SK-N-DZ (cell line): ENCODE measurements around the gene KRTAP4-7.
"Not testable (repeated sequence)": the region's sequence is repeated elsewhere in the genome, so short reads cannot be mapped to it uniquely, and the experiment has no call there.

ENCODE experiments used
- DNase-seq: peaks from one replicate; pipeline ENCODE4 v3.0.0-alpha.2; 2015; ENCODE audit warnings: low spot score

Gene KRTAP4-7

DNA sequence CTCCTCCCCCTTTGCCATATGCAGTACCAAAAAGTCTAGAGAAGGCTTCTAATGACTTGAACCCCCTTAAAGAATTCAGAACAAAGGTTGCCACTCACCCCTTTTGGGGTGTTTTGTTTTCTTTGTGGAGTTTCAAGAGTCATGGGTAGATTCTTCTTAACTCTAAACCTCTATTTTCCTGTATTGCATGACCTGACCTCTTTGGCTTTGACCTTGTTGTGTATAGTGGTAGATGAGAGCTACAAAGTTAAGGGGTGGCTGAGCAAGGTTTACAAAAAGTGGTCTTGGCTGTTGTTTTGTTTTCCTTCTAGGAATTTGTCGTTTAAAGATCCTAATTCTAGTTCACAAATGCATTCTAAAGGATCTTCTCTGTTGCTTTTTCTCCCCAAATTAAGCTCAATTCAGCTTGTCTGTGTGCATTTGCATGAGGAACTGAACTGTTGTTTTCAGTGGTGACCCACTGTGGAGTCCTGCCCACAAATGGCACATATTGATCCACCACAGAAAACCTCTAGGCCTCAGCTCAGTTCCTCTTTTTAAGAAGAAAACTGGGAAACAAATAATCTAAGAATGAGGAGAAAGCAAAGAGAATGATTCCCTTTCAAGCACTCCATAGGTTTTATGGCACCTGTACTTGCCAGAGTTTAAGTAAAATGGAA is 24.9 kb downstream of the KRTAP4-7 start:
- DNase-seq = not testable (repeated sequence)

DNA sequence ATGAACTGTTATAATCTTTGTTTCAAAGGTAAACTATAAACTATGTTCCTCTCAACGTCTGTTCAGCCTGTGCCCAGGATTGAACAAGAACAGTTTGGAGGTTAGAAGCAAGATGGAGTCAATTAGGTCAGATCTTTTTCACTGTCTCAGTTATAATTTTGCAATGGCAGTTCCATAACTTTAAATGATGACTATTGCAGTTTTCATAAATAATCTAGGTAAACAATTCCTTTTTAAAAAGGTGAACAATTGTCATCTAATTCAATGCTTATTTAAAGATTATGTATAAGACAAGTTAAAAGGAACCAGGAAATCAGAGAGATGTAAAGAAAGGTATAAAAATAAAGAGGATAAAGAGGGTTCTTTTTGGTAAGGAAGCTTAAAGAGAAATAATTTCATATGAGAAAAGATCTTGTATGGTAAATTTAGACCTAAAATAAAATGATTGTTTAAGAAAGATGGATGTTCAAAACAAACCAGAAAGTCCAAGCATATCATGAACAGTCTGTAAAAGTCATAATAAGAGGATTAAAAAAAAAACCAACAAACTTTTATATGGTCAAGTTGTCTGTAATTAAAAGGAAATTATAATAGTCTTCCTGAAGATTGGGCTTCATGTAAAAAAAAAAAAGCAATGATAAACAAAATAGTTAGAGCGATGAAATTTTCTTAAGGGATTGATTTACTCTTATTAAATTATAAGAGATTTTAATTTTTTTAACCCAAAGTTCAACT is 27.4 kb downstream of the KRTAP4-7 start:
- DNase-seq = no peak

DNA sequence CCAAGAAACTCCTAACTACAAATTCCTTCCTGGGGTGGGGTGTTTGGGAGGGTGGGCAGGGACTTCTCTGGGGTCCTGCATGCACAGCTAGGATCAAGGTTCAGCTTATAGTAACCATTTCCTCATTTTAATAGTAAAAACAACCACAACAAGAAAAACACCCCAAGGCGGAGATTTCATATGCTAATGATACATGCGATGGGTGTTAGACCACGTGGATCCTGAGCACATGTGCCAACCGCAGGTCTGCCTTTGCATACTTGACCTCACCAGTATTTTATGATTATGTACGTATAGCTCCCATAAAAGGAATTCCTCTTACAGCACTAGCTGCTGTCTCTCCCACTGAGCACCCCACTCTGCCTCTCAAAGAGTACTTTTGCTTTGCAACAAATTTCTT is 32.3 kb downstream of the KRTAP4-7 start:
- DNase-seq = no peak

DNA sequence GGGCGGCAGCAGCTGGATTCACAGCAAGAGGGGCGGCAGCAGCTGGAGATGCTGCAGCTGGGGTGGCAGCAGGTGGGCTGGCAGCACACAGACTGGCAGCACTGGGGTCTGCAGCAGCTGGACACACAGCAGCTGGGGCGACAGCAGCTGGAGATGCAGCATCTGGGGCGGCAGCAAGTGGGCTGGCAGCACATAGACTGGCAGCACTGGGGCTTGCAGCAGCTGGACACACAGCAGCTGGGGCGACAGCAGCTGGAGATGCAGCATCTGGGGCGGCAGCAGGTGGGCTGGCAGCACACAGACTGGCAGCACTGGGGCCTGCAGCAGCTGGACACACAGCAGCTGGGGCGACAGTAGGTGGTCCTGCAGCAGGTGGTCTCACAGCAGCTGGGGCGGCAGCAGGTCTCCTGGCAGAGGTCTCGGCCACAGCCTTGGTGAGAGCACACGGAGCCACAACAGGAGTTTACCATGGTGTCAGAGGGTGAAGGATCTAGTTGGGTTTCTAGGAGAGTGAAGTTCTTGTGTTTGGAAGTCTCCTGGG is 34.0 kb downstream of the KRTAP4-7 start, which contains the start of gene KRTAP4-11:
Gene KRTAP4-11, minus strand, starts transcription at position 528 of the 541 bp plus-strand sequence. Its CDS starts 58 bp downstream, at position 470.
- DNase-seq = not testable (repeated sequence)

DNA sequence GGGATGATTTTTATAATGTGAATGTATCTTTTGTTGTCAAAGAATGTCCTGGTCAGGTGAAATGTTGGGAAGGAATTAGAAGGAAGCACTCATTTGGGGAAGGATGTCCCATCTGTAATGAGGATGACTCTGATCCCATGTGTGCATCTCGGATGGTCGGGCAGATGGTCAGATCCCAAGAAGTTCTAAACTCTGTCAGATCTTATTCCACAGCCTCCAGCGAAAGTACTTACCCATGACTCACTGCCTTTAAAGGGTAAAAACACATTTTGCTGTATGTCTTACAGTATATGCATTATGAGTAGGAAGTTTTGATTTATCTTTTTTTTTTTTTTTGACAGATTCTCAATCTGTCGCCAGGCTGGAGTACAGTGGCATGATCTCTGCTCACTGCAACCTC is 34.8 kb downstream of the KRTAP4-7 start:
- DNase-seq = no peak

DNA sequence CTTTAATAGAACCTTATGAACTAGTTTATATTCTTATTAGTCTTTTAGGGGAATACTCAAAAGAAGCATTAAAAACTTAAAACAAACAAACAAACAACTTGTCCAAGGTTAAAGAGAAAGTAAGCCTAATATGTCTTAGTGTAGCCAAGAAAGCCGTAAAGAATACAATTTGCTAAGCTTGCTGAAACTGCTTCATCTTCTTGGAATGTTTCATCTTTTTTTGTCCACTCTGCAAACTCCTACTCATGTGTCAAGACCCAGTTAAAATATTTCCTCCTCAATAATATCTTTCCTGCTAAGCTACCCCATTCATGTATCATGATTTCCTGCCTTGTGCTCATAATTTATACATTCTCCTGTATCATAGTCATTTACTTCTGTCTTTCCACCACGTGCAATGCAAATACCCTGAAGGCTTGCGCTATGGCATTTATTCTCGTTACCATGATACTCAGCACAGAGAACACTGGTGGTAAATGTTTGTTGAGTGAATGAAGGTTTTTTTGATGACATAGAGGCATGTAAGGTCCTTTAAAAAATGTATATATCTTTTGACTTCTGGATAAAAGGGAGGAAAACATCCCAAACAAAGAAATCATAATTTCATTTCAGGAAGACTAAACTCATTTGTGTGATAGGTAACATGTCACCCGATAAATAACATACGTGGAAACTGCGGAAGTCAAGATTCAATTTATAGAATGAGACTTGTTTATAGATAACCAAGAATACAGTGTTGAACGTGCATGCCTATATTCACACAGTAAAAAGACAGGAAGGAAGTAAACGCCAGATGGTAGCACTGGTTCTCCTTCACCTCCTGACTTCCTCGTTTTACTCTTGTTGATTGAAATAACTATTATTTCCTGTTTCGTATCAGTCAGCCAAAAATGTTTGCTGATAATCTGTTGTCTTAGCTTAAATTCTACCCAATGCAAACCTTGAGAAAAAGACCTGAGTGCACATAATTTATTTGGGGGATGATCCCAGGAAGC is 36.0 kb downstream of the KRTAP4-7 start:
- not testable (repeated sequence) for DNase-seq

DNA sequence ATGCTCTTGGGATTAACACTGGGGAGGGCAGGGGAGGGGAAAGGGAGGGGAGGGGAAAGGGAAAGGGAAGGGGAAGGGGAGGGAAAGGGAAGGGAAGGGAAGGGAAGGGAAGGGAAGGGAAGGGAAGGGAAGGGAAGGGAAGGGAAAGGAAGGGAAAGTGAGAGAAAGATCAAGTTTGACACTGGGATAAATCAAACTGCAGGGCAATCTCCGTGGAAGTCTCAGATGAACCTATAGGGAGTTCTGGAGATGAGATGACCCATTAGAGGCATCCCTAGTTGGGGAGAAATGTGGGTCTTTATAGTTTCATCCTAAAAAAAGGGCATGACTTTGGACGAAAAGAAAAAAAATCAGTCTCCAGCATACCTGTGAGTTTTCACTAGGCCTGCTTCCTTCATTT is 37.8 kb downstream of the KRTAP4-7 start:
- no peak for DNase-seq

DNA sequence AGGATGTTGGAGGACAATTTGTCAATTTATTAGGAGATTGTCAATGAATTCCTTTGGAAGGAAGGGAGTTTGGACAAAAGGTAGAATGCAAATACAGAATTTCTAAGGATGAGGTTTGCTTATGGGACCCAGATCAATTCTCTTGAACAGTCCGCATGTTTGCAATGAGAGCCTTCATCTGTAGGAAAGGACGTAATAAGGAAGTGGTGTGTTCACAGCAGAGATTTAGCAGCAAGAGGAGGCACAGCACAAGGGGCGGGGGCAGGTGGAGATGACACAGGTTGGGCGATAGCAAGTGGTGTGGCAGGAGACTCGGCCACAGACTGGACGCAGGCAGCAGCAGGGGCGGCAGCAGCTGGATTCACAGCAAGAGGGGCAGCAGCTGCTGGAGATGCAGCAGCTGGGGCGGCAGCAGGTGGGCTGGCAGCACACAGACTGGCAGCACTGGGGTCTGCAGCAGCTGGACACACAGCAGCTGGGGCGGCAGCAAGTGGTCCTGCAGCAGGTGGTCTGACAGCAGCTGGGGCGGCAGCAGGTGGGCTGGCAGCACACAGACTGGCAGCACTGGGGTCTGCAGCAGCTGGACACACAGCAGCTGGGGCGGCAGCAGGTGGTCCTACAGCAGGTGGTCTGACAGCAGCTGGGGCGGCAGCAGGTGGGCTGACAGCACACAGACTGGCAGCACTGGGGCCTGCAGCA is 39.5 kb downstream of the KRTAP4-7 start:
- not testable (repeated sequence) for DNase-seq

DNA sequence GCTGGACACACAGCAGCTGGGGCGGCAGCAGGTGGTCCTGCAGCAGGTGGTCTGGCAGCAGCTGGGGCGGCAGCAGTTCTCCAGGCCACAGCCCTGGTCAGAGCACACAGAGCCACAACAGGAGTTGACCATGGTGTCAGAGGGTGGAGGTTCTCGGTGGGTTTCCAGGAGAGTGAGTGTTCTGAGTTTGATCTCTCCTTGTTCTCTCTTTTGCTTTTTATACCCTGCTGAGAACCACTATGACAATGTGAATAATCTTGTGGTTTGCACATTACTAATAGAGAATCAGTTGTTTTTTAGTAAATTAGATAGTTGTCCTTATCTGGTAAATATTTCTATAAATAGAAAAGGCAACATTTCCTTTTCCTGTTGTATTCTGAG is 40.0 kb downstream of the KRTAP4-7 start, which contains the start of gene KRTAP4-12:
Gene KRTAP4-12, minus strand, starts transcription at position 192 of the 381 bp plus-strand sequence. Its CDS starts 60 bp downstream, at position 132.
- DNase-seq = not testable (repeated sequence)

DNA sequence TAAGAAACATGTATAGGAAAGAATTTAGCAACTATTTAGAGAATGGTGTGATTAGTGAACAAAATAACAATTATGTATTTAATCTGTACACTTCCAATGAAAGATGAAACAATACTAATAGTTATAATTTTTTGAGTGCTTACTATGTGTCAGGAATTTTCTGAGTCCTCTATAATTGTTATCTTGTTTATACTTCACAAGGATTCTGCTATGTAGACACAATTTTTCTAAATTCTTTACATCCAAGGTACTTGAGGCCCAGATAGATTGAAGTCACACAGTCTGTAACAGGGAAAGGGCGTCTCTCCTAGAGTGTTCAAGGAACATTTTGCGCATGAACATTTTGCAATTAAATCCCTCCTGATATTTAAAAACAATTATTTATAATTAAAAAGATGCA is 41.1 kb downstream of the KRTAP4-7 start:
- DNase-seq = no peak

DNA sequence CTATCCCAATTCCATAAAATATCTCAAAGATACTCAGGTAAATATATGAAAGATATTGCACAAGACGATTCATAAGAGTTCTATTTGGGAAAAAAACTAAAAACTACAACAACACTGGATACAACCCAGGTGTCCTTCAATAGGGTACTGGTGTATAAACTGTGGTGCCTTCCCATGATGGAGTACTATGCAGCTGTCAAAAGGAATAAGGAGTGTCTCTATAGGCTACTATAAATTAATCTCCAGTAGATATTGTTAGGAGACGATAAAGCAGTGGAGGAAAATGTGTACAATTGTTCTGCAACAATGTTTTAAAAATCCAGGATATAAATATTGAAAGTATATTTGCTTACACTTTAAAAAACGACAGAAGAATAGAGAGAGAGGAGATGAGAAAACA is 42.5 kb downstream of the KRTAP4-7 start:
- DNase-seq = no peak

DNA sequence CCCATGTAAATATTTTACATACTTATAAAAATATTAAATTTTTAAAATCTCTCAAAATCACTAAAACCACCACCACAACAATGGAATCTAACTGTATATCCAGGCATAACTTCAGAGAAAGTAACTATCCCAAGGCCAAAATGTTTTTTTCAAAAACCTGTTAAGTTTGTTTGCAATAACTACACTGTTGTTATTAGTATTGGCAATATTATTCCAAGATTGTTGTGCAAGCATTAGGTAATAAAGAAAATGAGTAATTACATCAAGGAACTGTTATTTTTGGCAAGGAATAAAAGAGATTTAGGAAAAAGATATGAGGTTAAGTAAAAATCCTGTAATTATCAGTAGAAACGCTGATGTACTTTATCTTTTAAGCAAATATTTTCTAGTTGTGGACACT is 43.4 kb downstream of the KRTAP4-7 start:
- no peak for DNase-seq

DNA sequence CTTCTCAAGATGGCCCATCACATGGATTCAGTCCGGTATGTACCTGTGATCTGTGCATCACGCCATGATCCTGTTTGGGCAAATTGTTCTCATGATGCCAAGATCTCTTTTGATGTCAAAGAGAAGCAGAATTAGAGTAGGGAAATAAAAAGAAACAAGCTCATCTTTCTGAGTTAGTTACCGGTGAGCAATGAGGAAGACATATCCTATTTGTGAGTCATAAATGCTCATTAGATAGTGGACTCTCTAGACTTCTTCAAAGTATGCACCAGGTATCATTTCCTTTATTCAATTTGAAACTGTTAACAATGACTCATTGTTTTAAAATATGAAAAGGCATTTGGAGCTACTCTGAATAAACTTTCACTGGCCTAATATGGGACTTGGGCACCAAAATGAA is 48.0 kb downstream of the KRTAP4-7 start:
- DNase-seq = no peak

DNA sequence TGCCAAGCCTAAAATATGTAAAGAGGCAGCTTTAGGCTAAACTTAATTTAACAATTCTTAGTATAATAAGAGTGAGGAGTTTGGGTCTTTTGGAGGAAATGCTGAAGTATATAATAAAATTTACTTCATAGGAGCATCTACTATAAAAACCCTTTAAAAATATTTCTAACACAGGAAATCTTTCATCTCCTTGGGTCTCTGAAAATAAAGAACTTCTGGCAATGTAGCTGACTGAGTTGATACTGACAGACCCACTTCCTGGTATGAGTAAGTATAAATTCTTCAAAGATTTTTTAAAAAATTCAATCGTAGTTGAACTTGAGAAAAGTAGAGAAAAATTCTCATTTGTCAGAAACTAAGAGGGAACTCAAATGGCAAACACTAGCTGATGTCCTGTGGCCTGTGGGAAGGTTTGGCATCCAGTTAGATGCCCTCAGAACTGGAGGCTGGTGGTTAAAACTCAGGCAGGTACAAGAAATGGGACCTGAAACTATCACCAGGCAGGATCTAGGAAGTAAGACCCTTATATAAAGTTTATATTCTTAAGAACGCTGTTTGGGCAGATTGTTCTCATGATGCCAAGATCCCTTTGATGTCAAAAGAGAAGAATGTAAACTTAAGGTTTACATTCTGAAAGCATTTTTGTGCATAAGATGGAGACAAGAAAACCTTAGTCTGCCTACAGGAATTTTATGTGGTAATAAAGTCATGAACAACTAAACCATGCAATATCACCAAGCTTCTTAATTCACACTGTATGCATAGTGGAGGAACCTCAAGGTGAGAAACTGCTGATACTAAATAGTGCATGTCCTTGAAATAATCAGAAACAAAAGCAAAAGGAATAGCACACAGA is 50.2 kb downstream of the KRTAP4-7 start:
- no peak for DNase-seq
